Measurements from ENCODE around the gene SKP1. TPM values are rescaled to one million over a fixed set of nuclear protein-coding genes. Genes with fewer than 3 reads are reported as not detected.

The SKP1 gene
- total RNA-seq, 1 experiment from 2014 or later: 348 TPM

DNA sequence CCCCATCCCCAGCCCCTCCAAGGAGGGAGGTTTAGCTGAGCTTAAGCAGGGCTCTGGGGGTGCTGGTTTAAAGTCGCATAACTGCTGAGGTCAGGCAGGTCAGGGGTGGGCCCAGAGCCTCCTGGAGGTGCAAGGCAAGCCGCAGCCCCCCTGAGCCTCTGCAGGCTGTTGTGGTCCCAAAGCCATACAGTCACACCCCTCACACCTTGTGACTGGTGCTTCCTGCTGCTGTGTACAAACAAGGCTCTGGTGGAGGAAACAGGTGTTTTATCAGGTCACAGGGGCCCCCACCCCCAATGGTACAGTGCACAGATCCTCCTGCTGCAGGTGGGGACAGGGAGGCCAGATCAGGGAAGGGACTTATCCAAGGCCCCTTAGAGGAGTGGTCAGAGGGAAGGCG lies 54.2 kb downstream of the SKP1 start:
- Mint-ChIP-seq H3K36me3 (ENCODE audit: insufficient read depth in 1 of 3, low read depth in 3 of 3) (peaks cover 0 to 12% (median 10%) of the 10 kb centered on the region in 3 experiments; a peak in 3 of 7 replicates), H3K27ac (no peak overlapping the region), H3K9me3 (no peaks in the 10 kb centered on the region), H3K27me3 (ENCODE audit: low read depth) (peaks cover 2% of the 10 kb centered on the region; the same call in 1 of the 2 replicates), H3K4me3 (no peak overlapping the region), H3K4me1 (no peaks in the 10 kb centered on the region)
- Histone ChIP-seq H3K14ac (ENCODE audit: insufficient read depth, low read length) (no peak overlapping the region), H3K4me2 (ENCODE audit: insufficient read depth, insufficient read length, low read length) (no peak overlapping the region), H3K4ac (ENCODE audit: low read depth, low read length) (no peak overlapping the region), H2BK20ac (ENCODE audit: low read depth, low read length, poor library complexity, severe bottlenecking) (no peak overlapping the region), H2BK12ac (ENCODE audit: insufficient read length, low read depth, low read length) (no peak overlapping the region), H4K91ac (ENCODE audit: insufficient read length, low read depth, low read length) (no peak overlapping the region), H2AK5ac (ENCODE audit: insufficient read length, low read length) (no peak overlapping the region), H4K20me1 (ENCODE audit: control insufficient read depth, insufficient read depth, insufficient read length) (no peaks in the 10 kb centered on the region), H3K27ac (ENCODE audit: insufficient read length, low read depth, low read length) (no peak overlapping the region), H3K9me3 (ENCODE audit: control insufficient read depth, low read depth, low read length) (no peaks in the 10 kb centered on the region), H2BK15ac (ENCODE audit: low read depth, low read length) (no peak overlapping the region), H4K8ac (replicated peaks; ENCODE audit: insufficient read length, low read depth, low read length) (no peak overlapping the region), H2BK120ac (ENCODE audit: low read depth, low read length, poor library complexity, severe bottlenecking) (no peak overlapping the region), H3K23ac (ENCODE audit: insufficient read length, low read depth, low read length) (no peak overlapping the region), H3K27me3 (ENCODE audit: insufficient read depth, low read length) (no peaks in the 10 kb centered on the region), H2BK5ac (ENCODE audit: insufficient read length, low read length) (no peak overlapping the region), H3K79me2 (ENCODE audit: insufficient read depth, low read length) (no peaks in the 10 kb centered on the region), H3K56ac (ENCODE audit: insufficient read length, low read depth, low read length) (no peak overlapping the region), H3K4me1 (ENCODE audit: insufficient read depth, low read length) (no peaks in the 10 kb centered on the region), H3K18ac (ENCODE audit: insufficient read length, low read depth, low read length) (no peak overlapping the region), H4K5ac (ENCODE audit: insufficient read length, low read depth, low read length) (no peak overlapping the region), H3T11ph (ENCODE audit: low read length) (no peak overlapping the region), H3K23me2 (ENCODE audit: insufficient read length, low read depth, low read length, poor library complexity, severe bottlenecking) (no peaks in the 10 kb centered on the region), H2AFZ (ENCODE audit: low read length) (no peak overlapping the region), H3K79me1 (ENCODE audit: insufficient read depth, low read depth, low read length, poor library complexity, severe bottlenecking) (no peaks in the 10 kb centered on the region), H3K9ac (ENCODE audit: extremely low read depth, insufficient read length, low read length) (no peak overlapping the region)
- TF ChIP-seq, protein P1, sequence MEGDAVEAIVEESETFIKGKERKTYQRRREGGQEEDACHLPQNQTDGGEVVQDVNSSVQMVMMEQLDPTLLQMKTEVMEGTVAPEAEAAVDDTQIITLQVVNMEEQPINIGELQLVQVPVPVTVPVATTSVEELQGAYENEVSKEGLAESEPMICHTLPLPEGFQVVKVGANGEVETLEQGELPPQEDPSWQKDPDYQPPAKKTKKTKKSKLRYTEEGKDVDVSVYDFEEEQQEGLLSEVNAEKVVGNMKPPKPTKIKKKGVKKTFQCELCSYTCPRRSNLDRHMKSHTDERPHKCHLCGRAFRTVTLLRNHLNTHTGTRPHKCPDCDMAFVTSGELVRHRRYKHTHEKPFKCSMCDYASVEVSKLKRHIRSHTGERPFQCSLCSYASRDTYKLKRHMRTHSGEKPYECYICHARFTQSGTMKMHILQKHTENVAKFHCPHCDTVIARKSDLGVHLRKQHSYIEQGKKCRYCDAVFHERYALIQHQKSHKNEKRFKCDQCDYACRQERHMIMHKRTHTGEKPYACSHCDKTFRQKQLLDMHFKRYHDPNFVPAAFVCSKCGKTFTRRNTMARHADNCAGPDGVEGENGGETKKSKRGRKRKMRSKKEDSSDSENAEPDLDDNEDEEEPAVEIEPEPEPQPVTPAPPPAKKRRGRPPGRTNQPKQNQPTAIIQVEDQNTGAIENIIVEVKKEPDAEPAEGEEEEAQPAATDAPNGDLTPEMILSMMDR (conservative IDR thresholded peaks at IDR 0.05): no peak
- whole genome bisulfite sequencing (ENCODE audit: extremely low coverage, insufficient read length, low lambda C conversion rate): no CpG with 5 or more reads among the region's 3 CpGs
- DNase-seq: no peak
